Gastroesophageal sphincter (tissue), 4 donors: Measurements from ENCODE around the gene SLX9. TPM values are rescaled to one million over a fixed set of nuclear protein-coding genes. Genes with fewer than 3 reads are reported as not detected.
"Not testable (repeated sequence)": the region's sequence is repeated elsewhere in the genome, so short reads cannot be mapped to it uniquely, and the experiment has no call there.

ENCODE experiments used
- ATAC-seq: fragments of 150-250 bp; one replicate; pipeline ENCODE4 v1.9.1; 2016; ENCODE audit warnings: mild to moderate bottlenecking, moderate library complexity
- H3K27ac ChIP-seq, 4 donors: fragments of 200-600 bp; sonication (generic) in 3 of 4; 1 replicate in 3 of 4; 2 replicates in 1 of 4; pipeline ENCODE4 v1.5.1; 2016 to 2019
- H3K27me3 ChIP-seq: fragments of 200-600 bp; sonication (generic); one replicate; pipeline ENCODE4 v1.5.1; 2019
- H3K36me3 ChIP-seq, 2 donors: fragments of 200-600 bp; sonication (generic); one replicate each; pipeline ENCODE4 v1.5.1; 2019; ENCODE audit warnings: control low read depth in 1 of 2
- H3K4me1 ChIP-seq, 3 donors: fragments of 200-600 bp; sonication (generic); 1 replicate in 2 of 3; 2 replicates in 1 of 3; pipeline ENCODE4 v1.5.1; 2016 to 2019; ENCODE audit warnings: control low read depth in 2 of 3
- H3K4me3 ChIP-seq, 2 donors: fragments of 200-600 bp; sonication (generic); one replicate each; pipeline ENCODE4 v1.5.1; 2019; ENCODE audit warnings: mild to moderate bottlenecking in 1 of 2, moderate library complexity in 1 of 2
- H3K9me3 ChIP-seq, 3 donors: fragments of 200-600 bp; sonication (generic); one replicate each; pipeline ENCODE4 v1.5.1; 2017 to 2019; ENCODE audit warnings: control low read depth in 2 of 3
- EP300 ChIP-seq: sonication (generic); formaldehyde crosslinking; IDR thresholded peaks from one replicate; pipeline ENCODE4 v1.6.1; 2017; ENCODE audit warnings: antibody characterized with exemption, mild to moderate bottlenecking
- POLR2A ChIP-seq, 2 donors: fragments of 450-650 bp; IDR thresholded peaks; one replicate each; pipeline ENCODE4 v1.6.1; 2017; ENCODE audit warnings: antibody characterized with exemption in 2 of 2, mild to moderate bottlenecking in 2 of 2, moderate library complexity in 1 of 2
- POLR2AphosphoS5 ChIP-seq: sonication (generic); formaldehyde crosslinking; IDR thresholded peaks from one replicate; pipeline ENCODE4 v1.6.1; 2017; ENCODE audit warnings: antibody characterized with exemption
- WGBS, 2 donors: methylation state at CpG; one replicate each; pipeline ENCODE4 v1.1.5; 2018; ENCODE audit warnings: low coverage in 1 of 2; 5-methylcytosine and 5-hydroxymethylcytosine counted together
- total RNA-seq, 4 donors: library from RNA; depleted of rRNA; stranded (reverse); fragments of >200 nt; gene quantifications; one replicate each; pipeline ENCODE4 v1.1.0, GENCODE V29; 2016
- TF ChIP-seq, protein P1 (sequence below), 4 experiments: fragments of 200-600 bp in 2 of 4; fragments of 450-650 bp in 2 of 4; sonication (generic) in 1 of 4; IDR thresholded peaks; one replicate each; pipeline ENCODE4 v1.5.1; 2017 to 2019; ENCODE audit warnings: antibody characterized with exemption in 4 of 4, mild to moderate bottlenecking in 2 of 4, moderate library complexity in 2 of 4

Gene SLX9
- total RNA-seq, 4 donors from 2014 or later: 15.7 to 53.9 (median 36.4) TPM

DNA sequence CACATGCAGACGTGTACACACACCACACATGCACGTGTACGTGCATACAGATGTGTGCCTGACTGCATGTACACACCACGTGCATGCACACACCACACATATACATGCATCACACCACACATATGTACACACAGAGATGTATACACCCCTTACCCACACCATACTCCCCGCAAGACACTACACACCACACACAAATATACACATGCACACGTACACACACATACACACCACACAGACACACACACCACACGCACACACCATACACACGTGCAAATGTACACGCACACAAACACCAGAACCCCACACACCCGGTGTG lies 28.8 kb upstream of the SLX9 start:
- Histone ChIP-seq H3K9me3 (no peaks in the 10 kb centered on the region), H3K4me1 (peaks cover 0 to 58% (median 10%) of the 10 kb centered on the region in 3 donors), H3K27me3 (no peaks in the 10 kb centered on the region), H3K4me3 (no peak overlapping the region), H3K36me3 (no peaks in the 10 kb centered on the region), H3K27ac (peak overlapping the region in 1 of 4 donors; percentile 85)
- ATAC-seq: no peak
- WGBS, 2 donors: 58 to 73% methylated on average over 5 of the region's 10 CpGs
- TF ChIP-seq POLR2A (IDR thresholded peaks at IDR 0.05) (no peak), EP300 (no peak), POLR2AphosphoS5 (no peak)
- TF ChIP-seq, protein P1, sequence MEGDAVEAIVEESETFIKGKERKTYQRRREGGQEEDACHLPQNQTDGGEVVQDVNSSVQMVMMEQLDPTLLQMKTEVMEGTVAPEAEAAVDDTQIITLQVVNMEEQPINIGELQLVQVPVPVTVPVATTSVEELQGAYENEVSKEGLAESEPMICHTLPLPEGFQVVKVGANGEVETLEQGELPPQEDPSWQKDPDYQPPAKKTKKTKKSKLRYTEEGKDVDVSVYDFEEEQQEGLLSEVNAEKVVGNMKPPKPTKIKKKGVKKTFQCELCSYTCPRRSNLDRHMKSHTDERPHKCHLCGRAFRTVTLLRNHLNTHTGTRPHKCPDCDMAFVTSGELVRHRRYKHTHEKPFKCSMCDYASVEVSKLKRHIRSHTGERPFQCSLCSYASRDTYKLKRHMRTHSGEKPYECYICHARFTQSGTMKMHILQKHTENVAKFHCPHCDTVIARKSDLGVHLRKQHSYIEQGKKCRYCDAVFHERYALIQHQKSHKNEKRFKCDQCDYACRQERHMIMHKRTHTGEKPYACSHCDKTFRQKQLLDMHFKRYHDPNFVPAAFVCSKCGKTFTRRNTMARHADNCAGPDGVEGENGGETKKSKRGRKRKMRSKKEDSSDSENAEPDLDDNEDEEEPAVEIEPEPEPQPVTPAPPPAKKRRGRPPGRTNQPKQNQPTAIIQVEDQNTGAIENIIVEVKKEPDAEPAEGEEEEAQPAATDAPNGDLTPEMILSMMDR (IDR thresholded peaks at IDR 0.05): no peak

DNA sequence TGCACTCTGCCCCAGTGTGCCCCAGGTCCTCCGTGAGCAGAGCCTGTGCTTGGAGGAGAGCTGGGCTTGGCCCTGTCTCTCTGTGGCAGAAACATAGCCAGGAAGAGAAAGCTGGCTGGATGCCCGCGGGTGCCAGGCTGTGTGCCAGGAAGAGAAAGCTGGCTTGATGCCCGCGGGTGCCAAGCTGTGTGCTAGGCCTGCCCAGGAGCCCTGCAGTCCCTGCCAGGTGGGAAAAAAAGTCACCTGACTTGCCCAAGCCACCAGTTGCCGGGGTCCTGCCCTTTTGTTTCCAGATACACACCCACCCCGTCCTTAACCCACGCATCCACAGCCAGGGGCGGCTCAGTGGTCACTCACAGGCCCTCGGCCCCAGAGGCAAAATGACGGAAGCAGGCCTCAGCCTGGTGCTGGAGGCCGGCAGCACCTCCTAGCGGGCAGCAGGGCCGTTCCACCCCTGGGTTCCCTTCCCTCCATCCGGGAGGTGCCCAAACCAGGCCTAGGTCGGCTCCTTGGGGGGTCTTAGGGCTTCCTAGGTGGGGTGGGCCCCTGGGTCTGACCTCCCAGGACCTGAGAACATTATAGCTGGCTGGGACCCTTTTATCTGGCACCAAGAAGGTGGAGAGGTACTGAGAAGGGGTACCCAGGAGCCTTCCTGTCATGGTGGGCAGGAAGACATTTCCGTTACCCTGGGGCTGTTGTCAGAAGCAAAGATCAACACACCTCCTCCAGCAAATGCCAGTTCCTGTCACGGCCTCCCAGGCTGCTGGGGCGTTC lies 28.3 kb upstream of the SLX9 start:
- H3K4me3 ChIP-seq: no peak overlapping the region
- 30% methylated on average over 5 of the region's 19 CpGs; no CpG with 5 or more reads in 1 of the 2 donors for WGBS, 2 donors
- H3K27me3 ChIP-seq: no peaks in the 10 kb centered on the region
- TF ChIP-seq, protein P1 (IDR thresholded peaks at IDR 0.05): peak in 3 of 4 experiments; percentile 12 to 67 (median 34)
- TF ChIP-seq EP300: no peak
- peak; percentile 37 for TF ChIP-seq POLR2AphosphoS5
- no peak for TF ChIP-seq POLR2A (IDR thresholded peaks at IDR 0.05)
- no peaks in the 10 kb centered on the region for H3K9me3 ChIP-seq
- peaks cover 0 to 58% (median 10%) of the 10 kb centered on the region in 3 donors for H3K4me1 ChIP-seq
- no peaks in the 10 kb centered on the region for H3K36me3 ChIP-seq
- H3K27ac ChIP-seq: peak overlapping the region in 3 of 4 donors; percentile 41 to 85 (median 44)
- peak; percentile 88 for ATAC-seq

DNA sequence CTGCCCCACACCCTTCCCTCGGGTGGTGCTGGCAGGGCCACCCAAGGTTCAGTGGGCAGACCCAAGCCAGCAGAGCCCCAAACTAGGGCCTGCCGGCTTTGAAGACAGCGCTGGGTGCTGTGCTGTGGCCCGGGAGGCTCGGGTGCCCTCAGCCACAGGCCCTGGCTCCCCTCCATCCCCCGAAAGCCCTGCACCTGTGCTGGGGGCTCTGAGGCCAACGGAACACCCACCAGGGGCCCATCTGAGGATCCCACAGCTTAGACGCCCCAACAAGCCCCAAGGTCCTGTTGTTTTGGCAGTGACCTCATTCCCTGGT lies 27.7 kb upstream of the SLX9 start:
- WGBS, 2 donors: no CpG with 5 or more reads among the region's 8 CpGs
- H3K36me3 ChIP-seq: no peaks in the 10 kb centered on the region
- no peaks in the 10 kb centered on the region for H3K9me3 ChIP-seq
- ATAC-seq: no peak
- H3K27ac ChIP-seq: peak overlapping the region in 3 of 4 donors; percentile 41 to 85 (median 44)
- H3K4me3 ChIP-seq: no peak overlapping the region
- H3K27me3 ChIP-seq: no peaks in the 10 kb centered on the region
- peaks cover 0 to 56% (median 10%) of the 10 kb centered on the region in 3 donors for H3K4me1 ChIP-seq
- TF ChIP-seq POLR2A (IDR thresholded peaks at IDR 0.05): no peak
- TF ChIP-seq, protein P1 (IDR thresholded peaks at IDR 0.05): no peak
- no peak for TF ChIP-seq EP300
- no peak for TF ChIP-seq POLR2AphosphoS5

DNA sequence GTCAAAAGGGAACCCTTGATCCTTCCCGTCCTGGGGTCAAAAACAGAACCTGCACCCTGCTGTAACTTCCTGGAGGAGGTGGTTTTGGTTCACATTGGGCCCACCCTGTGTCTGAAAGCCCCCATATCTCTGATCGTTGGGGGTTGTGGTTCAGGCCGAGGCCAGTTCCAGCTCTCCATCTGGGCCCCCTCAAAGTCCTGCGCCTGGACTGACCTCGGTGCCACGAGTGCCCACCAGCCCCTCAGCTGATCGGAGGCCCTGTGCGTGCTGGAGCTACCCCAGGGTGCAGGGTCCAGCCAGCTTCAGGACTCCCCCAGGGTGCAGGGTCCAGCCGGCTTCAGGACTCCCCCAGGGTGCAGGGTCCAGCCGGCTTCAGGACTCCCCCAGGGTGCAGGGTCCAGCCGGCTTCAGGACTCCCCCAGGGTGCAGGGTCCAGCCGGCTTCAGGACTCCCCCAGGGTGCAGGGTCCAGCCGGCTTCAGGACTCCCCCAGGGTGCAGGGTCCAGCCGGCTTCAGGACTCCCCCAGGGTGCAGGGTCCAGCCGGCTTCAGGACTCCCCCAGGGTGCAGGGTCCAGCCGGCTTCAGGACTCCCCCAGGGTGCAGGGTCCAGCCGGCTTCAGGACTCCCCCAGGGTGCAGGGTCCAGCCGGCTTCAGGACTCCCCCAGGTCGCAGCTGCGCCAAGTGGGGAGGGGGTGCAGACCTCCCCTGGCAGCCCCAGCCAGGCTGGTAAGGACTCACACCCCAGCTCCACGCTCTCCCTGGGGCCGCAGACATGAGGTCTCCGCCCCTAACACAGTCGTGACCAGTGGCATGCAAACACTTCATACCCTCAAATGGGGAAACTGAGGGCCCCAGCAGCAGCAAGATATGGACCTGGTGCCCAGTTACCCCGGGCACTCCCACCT lies 27.1 kb upstream of the SLX9 start:
- WGBS, 2 donors: 67% methylated on average over 4 of the region's 25 CpGs; no CpG with 5 or more reads in 1 of the 2 donors
- H3K4me3 ChIP-seq, ATAC-seq, H3K27me3 ChIP-seq, H3K9me3 ChIP-seq, H3K36me3 ChIP-seq: not testable (repeated sequence)
- peaks cover 0 to 49% (median 6%) of the 10 kb centered on the region in 3 donors for H3K4me1 ChIP-seq
- peak overlapping the region in 1 of 4 donors; percentile 85 for H3K27ac ChIP-seq

DNA sequence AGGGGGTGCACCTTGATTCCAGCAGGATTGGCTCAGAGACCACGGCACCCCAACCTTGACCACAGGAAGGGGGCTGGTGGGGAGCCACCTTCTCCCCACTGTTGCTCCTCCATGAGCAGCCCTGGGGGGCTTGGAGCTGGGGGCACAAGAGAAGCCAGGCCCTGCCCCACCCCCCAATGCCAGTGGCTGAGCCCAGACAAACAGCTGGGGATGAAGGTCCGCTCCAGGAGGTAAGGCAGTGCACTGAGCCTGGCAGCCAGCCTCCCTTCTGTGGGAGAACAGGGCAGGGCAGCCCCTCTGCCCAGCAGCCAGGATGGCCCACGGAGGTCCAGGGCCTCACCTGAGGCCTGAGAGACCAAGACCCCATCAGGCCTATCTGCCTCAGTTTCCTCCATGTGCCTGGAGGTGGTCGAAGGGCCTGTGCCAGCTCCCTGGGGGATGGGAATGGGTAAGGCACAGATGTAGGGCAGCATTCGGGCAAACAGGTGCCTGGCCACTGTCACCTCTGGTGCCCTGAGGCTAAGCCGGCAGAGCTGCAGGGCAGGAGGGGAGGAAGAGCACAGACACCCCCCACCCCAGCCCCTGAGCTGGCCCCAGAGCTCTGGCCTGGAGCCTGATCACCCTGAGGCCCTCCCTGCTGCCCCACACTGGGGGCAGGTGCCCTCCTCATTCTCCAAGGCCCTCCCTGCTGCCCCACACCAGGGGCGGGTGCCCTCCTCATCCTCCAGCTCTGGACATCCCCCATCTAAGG lies 26.2 kb upstream of the SLX9 start:
- H3K4me3 ChIP-seq: no peak overlapping the region
- no peaks in the 10 kb centered on the region for H3K9me3 ChIP-seq
- no peaks in the 10 kb centered on the region for H3K36me3 ChIP-seq
- no CpG with 5 or more reads among the region's 7 CpGs for WGBS, 2 donors
- H3K27me3 ChIP-seq: peaks cover 10% of the 10 kb centered on the region
- TF ChIP-seq, protein P1 (IDR thresholded peaks at IDR 0.05): no peak
- no peak for TF ChIP-seq POLR2AphosphoS5
- TF ChIP-seq POLR2A (IDR thresholded peaks at IDR 0.05): no peak
- TF ChIP-seq EP300: no peak
- peak overlapping the region in 1 of 4 donors; percentile 4 for H3K27ac ChIP-seq
- no peak for ATAC-seq
- peaks cover 0 to 41% (median 5%) of the 10 kb centered on the region in 3 donors for H3K4me1 ChIP-seq
